ENCODE results near the gene NAA30.

NAA30 gene

DNA sequence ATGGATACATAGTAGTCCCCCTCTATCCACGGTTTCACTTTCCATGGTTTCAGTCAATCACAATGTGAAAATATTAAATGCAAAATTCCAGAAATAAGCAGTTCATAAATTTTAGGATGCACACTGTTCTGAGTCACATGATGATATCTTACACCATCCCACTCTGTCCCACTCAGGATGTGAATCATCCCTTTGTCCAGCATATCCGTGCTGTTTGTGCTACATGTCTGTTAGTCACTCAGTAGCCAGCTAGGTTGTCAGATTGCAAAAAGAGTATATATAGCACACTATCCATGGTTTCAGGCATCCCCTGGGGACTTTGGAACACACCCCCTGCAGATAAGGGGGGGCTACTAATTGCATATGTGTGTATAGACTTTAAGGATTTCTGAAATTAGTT, 8.1 kb upstream of the NAA30 start:
- DNase-seq (ENCODE audit: low read depth): no peak
- TF ChIP-seq, protein P1, sequence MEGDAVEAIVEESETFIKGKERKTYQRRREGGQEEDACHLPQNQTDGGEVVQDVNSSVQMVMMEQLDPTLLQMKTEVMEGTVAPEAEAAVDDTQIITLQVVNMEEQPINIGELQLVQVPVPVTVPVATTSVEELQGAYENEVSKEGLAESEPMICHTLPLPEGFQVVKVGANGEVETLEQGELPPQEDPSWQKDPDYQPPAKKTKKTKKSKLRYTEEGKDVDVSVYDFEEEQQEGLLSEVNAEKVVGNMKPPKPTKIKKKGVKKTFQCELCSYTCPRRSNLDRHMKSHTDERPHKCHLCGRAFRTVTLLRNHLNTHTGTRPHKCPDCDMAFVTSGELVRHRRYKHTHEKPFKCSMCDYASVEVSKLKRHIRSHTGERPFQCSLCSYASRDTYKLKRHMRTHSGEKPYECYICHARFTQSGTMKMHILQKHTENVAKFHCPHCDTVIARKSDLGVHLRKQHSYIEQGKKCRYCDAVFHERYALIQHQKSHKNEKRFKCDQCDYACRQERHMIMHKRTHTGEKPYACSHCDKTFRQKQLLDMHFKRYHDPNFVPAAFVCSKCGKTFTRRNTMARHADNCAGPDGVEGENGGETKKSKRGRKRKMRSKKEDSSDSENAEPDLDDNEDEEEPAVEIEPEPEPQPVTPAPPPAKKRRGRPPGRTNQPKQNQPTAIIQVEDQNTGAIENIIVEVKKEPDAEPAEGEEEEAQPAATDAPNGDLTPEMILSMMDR (IDR thresholded peaks at IDR 0.05; ENCODE audit: low read depth, low read length, missing control alignments): no peak
- H3K4me3 ChIP-seq (ENCODE audit: low read depth, low read length): no peak overlapping the region

DNA sequence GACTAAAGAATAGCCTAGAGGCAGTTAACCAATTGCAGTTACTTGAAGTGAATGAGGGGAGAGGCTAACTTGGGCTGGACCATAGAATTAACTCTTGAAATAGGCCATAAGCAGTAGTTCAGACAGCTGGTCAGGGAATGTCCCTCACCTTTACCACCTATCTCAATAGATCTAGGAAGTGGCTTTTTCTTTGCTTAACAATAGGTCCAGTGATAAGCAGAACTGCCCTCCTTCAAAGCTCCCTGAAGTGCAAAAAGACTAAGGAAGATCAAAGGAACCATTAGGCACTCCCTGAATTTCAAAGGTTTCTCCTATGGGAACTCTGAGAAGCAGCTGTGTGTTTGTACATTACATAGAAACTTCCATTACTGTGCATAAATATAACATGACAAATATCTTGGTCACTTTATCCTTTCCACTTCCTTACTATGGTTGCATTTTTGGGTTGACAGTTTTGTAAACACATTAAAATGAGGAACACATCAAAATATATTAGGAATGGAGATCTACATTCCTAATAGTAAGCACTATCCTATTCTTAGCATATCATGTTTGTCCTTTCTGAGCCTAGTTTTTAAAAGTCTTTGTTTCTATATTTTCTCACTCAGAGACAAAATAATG, 7.2 kb upstream of the NAA30 start:
- TF ChIP-seq, protein P1 (IDR thresholded peaks at IDR 0.05; ENCODE audit: low read depth, low read length, missing control alignments): no peak
- DNase-seq (ENCODE audit: low read depth): no peak

DNA sequence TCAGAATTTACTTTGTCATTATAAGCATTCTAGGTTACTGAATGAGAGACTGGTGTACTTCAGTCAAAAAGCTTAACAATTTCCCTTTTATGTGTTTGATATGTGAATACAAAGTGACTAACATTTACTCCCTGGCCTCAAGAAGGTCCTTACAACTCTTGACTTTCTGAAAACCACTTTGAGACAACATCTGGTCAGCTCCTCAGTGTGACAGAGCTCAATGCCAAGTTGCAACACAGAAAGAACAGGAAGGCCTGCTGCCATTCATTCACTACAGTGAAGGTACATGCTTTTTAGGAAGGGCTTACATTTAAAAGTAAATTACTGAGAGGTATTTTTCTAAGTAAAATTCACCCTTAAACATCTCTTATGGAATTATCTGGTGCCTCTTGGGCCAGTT, 2.3 kb upstream of the NAA30 start:
- TF ChIP-seq, protein P1 (IDR thresholded peaks at IDR 0.05; ENCODE audit: low read depth, low read length, missing control alignments): no peak
- H3K4me3 ChIP-seq (ENCODE audit: low read depth, low read length): no peak overlapping the region
- no peak for DNase-seq (ENCODE audit: low read depth)

More for the DNA sequence above, 7.2 kb upstream of the NAA30 start:
- no peak overlapping the region for H3K4me3 ChIP-seq (ENCODE audit: low read depth, low read length)

DNA sequence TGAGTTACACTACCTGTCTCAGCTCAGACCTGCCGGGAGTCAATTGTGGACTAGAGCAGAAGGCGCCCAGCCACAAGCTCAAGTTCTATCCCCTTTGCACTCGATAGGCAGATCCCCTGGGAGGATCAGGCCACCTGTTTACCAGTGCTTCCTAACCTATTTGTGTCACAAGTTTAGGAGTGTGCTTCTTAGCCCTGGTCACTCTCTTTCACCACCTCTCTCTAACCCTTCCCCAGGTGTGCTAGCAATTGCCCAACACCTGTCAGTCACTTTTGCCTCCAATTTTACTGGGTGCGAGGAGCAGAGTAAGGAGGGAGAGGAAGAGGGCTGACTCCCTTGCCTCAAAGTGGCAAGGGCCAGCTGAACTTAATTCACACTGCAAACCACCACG, 745 bp upstream of the NAA30 start:
- TF ChIP-seq, protein P1 (IDR thresholded peaks at IDR 0.05; ENCODE audit: low read depth, low read length, missing control alignments): no peak
- H3K4me3 ChIP-seq (ENCODE audit: low read depth, low read length): peak overlapping the region; percentile 65
- DNase-seq (ENCODE audit: low read depth): no peak

DNA sequence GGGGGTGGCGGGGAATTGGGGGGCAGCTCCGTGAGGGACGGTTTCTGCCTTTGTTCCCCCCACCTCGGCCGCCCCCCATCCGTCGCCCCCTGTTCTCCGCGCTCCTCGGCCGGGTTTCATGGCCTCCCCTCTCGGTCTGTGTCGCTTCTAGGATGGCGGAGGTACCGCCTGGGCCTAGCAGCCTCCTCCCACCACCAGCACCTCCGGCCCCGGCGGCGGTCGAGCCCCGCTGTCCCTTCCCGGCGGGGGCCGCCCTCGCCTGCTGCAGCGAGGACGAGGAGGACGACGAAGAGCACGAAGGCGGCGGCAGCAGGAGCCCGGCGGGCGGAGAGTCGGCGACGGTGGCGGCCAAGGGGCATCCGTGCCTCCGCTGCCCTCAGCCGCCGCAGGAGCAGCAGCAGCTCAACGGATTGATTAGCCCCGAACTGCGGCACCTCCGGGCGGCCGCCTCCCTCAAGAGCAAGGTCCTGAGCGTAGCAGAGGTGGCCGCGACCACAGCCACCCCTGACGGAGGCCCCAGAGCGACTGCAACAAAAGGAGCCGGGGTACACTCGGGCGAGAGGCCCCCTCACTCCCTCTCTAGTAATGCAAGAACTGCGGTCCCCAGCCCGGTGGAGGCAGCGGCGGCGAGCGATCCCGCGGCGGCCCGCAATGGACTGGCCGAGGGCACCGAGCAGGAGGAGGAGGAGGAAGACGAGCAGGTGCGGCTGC, 575 bp downstream of the NAA30 start:
- H3K4me3 ChIP-seq (ENCODE audit: low read depth, low read length): peak overlapping the region; percentile 65
- no peak for DNase-seq (ENCODE audit: low read depth)
- TF ChIP-seq, protein P1 (IDR thresholded peaks at IDR 0.05; ENCODE audit: low read depth, low read length, missing control alignments): no peak

DNA sequence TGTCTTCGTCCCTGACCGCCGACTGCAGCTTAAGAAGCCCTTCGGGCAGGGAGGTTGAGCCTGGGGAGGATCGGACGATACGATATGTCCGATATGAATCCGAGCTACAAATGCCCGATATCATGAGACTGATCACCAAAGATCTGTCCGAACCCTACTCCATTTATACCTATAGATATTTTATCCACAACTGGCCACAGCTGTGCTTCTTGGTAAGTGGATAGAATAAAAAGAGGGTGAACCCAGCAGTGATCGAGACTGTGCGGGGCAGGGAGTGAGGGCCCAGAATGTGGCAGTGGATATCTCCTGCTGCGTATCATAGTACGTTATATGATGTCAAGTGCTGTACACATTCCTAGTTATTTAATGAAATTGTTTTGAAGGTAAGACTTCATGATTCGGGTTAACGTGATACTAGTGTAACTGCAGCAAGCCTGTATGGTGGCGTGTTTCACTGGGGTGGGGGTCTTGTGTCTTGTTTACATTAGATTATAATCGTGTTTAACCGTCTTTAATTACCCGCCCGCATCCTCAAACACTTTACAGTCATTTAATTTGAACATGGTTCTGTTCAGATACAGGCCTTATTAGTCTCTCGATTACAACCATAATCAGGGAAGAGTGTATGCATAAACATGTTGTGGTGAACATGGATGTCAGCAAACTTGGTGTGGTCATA, 1.3 kb downstream of the NAA30 start:
- TF ChIP-seq, protein P1 (IDR thresholded peaks at IDR 0.05; ENCODE audit: low read depth, low read length, missing control alignments): no peak
- peak overlapping the region; percentile 65 for H3K4me3 ChIP-seq (ENCODE audit: low read depth, low read length)
- no peak for DNase-seq (ENCODE audit: low read depth)

Data from GM12864 (cell line).